Neural progenitor cell (in vitro differentiated cells): Measurements from ENCODE around the gene FAM221B.

Source experiments
- CTCF ChIP-seq: fragments of 200-600 bp; sonication (generic); IDR thresholded peaks from 2 replicates; pipeline ENCODE4 v1.5.1; 2017; ENCODE audit warnings: antibody characterized with exemption, mild to moderate bottlenecking
- EZH2phosphoT487 ChIP-seq: fragments of 200-600 bp; sonication (generic); IDR thresholded peaks from 2 replicates; pipeline ENCODE4 v1.6.1; 2017; ENCODE audit warnings: antibody characterized with exemption

DNA sequence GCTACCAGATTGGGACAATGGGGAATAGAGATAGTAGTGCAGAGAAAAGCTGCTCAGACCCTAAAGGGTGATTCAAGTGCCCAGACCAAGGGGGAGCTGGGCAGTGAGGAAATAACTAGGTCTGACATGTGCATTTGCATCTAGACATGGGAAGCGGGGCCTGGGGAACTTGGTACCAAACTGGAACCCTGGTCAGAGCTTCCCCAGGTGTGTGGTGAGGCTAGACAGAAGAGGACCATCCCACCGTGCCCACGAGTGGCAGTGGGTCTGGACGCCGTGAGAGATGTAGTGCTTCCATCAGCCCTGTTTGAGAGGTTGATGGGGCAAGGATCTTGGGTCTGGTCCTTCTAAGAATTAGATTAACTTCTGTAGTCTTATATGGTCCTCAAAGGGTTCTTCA, 8.1 kb upstream of the FAM221B start:
- TF ChIP-seq CTCF (no peak), EZH2phosphoT487 (no peak)
